Coronary artery (tissue), 2 donors: Measurements from ENCODE around the gene CBX2.
A peak's percentile ranks its signal among the peaks of the same experiment; 100 is the strongest.

Source experiments
- DNase-seq: peaks from one replicate; pipeline ENCODE4 v3.0.0-alpha.2; 2017; ENCODE audit warnings: low spot score
- H3K27ac ChIP-seq, 2 donors: fragments of 200-600 bp; sonication (generic); one replicate each; pipeline ENCODE4 v1.5.1; 2016 to 2019
- H3K4me3 ChIP-seq: fragments of 200-600 bp; sonication (generic); 2 replicates; pipeline ENCODE4 v1.5.1; 2016; ENCODE audit warnings: mild to moderate bottlenecking, moderate library complexity
- CTCF ChIP-seq: fragments of 200-600 bp; sonication (generic); IDR thresholded peaks from one replicate; pipeline ENCODE4 v1.5.1; 2019; ENCODE audit warnings: antibody characterized with exemption

Gene CBX2

DNA sequence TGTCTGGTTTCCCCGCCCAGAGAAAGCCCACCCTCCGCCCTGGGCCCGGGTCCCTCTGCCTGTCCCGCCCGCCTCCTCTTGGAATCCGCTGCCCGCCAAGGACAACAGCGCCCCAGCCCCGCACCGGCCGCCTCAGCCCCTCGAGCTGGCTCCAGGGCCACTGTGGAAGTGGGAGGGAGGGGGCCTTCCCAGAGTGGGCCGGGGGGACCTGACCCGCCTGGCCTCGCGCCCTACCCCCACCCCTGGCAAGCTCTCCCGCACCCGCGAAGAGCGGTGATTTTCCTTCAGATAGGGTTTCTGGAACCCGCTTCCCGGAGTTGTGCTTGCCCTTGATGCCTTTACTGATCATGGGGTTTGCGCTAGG is 21.2 kb downstream of the CBX2 start:
- Histone ChIP-seq H3K4me3 (peak overlapping the region; percentile 96), H3K27ac (no peak overlapping the region)
- DNase-seq, result no peak
- TF ChIP-seq CTCF, result no peak

- TF ChIP-seq CTCF, result no peak
- H3K4me3 ChIP-seq, result no peak overlapping the region
- DNase-seq, result no peak
- H3K27ac ChIP-seq, result no peak overlapping the region
Measured at GRCh38 chr17:79799538-79800324, 21.8 kb downstream of the CBX2 start.

DNA sequence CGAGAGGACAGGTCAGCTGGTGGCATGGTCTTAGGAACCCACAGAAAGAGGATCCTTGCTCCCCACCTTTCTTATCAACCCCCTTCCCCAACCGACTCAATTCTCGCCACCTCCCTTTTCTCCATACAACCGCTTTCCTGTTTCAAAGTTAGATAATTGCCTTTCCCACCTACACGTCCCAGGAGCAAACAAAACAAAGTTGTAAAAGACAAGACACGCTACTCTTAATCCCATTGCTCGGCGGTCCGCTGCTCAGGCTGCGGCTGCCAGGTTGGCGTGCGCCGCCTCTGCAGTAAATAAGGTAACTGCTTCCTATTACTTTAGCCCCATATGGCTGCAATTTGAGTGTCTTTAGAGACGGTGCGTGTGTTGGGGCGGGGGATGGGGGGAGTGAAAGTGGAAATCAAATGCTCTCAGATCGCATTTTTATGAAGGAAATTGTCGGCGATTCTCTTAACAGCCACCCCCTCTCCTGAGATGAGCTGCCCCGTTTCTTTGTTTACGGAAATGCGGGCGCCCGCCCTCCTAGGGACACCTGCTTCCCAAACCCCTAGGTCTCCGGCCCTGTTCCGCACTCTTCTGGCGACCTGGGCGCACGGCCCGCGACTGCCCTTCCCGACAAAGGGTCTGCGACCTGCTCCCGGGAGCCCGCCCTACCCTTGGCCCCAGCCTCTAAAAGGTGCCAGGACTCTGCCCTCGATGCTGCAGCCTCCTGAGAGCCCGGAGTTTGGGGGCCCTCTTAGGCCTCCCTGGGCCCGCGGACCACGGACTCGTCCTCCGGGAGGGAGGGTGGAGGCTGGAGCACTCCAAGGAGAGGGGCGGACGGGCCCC is 22.6 kb downstream of the CBX2 start:
- no peak for TF ChIP-seq CTCF
- no peak overlapping the region for H3K27ac ChIP-seq
- peak overlapping the region; percentile 4 for H3K4me3 ChIP-seq
- DNase-seq, result no peak

DNA sequence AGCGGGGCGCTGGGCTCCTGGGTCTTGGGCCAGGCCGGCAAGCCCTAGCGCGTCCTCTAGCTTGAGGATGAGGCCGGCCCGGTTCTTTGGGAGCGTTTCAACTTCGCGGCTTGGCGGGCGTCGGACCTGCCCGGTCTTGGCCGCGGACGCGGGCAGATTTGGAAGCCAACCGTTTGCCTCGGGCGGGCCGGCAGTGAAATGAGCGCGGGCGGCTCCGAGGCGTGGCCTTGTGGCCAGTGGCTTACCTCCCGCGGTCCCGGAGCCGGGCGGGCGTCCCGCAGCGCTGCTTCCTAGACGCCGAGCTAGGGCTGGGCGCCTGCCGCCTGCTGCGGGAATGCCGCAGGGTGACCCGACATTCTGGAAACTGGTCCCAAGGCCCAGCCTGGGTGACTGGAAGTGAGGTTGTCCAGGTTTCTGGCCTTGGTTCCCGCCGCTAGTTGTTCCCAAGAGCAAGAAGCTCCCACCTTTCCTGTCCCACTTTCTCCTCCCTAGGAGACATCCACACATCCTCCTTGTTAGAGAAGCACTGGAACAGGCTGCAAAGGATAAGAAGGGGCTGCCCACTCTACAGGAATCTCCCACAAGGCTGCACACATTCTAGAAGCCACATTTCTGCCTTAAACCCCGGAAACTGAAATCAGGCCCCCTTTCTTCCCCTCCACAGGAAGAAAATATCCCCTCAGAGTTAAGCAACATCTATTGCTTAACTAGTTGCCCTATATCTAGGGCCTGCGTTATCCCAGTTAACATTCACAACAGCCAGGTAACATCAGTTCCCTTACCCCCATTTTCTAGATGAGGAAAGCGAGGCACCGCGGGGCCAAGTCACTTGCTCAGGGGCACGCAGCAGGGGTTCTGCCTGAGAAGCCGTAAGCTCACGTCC is 23.4 kb downstream of the CBX2 start:
- H3K27ac ChIP-seq, result no peak overlapping the region
- H3K4me3 ChIP-seq, result peak overlapping the region; percentile 4
- no peak for DNase-seq
- TF ChIP-seq CTCF, result no peak

GRCh38 chr17:79802039-79802735 is 24.2 kb downstream of the CBX2 start:
- Histone ChIP-seq H3K4me3 (peak overlapping the region; percentile 31), H3K27ac (no peak overlapping the region)
- no peak for DNase-seq
- no peak for TF ChIP-seq CTCF

DNA sequence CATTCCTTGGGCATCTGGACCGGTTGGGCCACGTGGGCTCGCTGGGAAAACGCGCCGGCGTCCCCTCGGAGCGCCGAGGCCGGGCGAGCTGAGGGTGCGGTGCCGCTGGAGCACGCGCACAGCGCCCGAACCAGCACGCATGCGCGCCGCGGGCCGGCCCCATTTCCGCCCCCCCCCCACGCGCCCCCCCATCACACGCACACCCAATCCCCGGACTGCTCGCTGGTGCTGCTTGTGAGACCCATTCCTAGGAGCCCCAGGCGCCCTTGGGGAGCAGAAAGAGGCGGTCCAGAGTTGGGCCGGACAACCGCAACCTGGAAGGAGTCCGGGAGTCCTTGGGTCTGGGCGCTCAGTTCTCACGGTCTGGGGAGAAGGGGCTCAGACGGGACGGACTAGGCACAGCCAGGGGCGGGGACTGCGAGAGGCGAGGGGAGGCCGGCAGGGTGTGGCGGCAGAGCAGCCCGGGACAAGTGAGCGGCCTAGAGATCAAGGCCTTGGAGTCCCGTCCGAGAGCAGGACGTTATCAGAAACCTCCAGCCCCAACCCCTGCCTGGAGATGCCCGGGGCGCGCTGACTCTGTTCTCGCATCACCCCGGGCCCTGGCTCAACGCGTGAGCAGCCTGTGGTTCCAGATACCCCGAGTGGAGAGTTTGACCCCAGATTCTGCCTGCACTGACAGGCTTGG is 24.9 kb downstream of the CBX2 start:
- Histone ChIP-seq H3K27ac (no peak overlapping the region), H3K4me3 (peak overlapping the region; percentile 31)
- TF ChIP-seq CTCF, result no peak
- DNase-seq, result no peak
